SK-N-SH treated with all-trans-retinoic acid at 6 μM for 48 hours (cell line): ENCODE data around the gene UBE2L3.
"Not testable (repeated sequence)": the region's sequence is repeated elsewhere in the genome, so short reads cannot be mapped to it uniquely, and the experiment has no call there.

Experiments used
- ATAC-seq: fragments of 200-7000 bp; cut with Tn5 transposase; 3 replicates; pipeline ENCODE4 v1.9.1; 2020; ENCODE audit warnings: mild to moderate bottlenecking, moderate library complexity
- ARNTL ChIP-seq: fragments of 450-650 bp; formaldehyde crosslinking; IDR thresholded peaks from 2 replicates; pipeline ENCODE4 v1.5.0; 2020; ENCODE audit warnings: low read depth, mild to moderate bottlenecking, moderate library complexity, borderline replicate concordance
- BACH2 ChIP-seq: fragments of 250-450 bp; sonication (Bioruptor Pico); IDR thresholded peaks from 2 replicates; pipeline ENCODE4 v1.9.0; 2021; ENCODE audit warnings: mild to moderate bottlenecking, borderline replicate concordance
- CSDC2 ChIP-seq: fragments of 250-450 bp; sonication (Bioruptor Pico); IDR thresholded peaks from 2 replicates; pipeline ENCODE4 v1.5.0; 2020; ENCODE audit warnings: mild to moderate bottlenecking, moderate library complexity
- ESRRG ChIP-seq: fragments of 250-450 bp; sonication (Bioruptor Pico); IDR thresholded peaks from 2 replicates; pipeline ENCODE4 v1.6.1; 2021; ENCODE audit warnings: mild to moderate bottlenecking
- ISL1 ChIP-seq: fragments of 250-450 bp; sonication (Bioruptor Pico); IDR thresholded peaks from 2 replicates; pipeline ENCODE4 v2.1.2; 2022; ENCODE audit warnings: mild to moderate bottlenecking, moderate library complexity
- OSR1 ChIP-seq: fragments of 250-450 bp; sonication (Bioruptor Pico); IDR thresholded peaks from 2 replicates; pipeline ENCODE4 v1.8.0; 2022; ENCODE audit warnings: moderate library complexity, mild to moderate bottlenecking, inconsistent platforms
- PATZ1 ChIP-seq: fragments of 250-450 bp; sonication (Bioruptor Pico); IDR thresholded peaks from 2 replicates; pipeline ENCODE4 v1.8.0; 2020; ENCODE audit warnings: mild to moderate bottlenecking, moderate library complexity, borderline replicate concordance
- PPARA ChIP-seq: fragments of 250-450 bp; sonication (Bioruptor Pico); IDR thresholded peaks from 2 replicates; pipeline ENCODE4 v1.5.0; 2020; ENCODE audit warnings: mild to moderate bottlenecking, borderline replicate concordance
- RARB ChIP-seq: fragments of 250-450 bp; sonication (Bioruptor Pico); IDR thresholded peaks from 2 replicates; pipeline ENCODE4 v1.8.0; 2021; ENCODE audit warnings: mild to moderate bottlenecking, moderate library complexity
- SNAI2 ChIP-seq: fragments of 250-450 bp; sonication (Bioruptor Pico); IDR thresholded peaks from 2 replicates; pipeline ENCODE4 v1.5.0; 2020; ENCODE audit warnings: mild to moderate bottlenecking, moderate library complexity
- TCF4 ChIP-seq: fragments of 250-450 bp; sonication (Bioruptor Pico); IDR thresholded peaks from 2 replicates; pipeline ENCODE4 v1.8.0; 2021; ENCODE audit warnings: mild to moderate bottlenecking, moderate library complexity, borderline replicate concordance
- ZC3H10 ChIP-seq: fragments of 250-450 bp; sonication (Bioruptor Pico); IDR thresholded peaks from 2 replicates; pipeline ENCODE4 v1.5.1; 2021; ENCODE audit warnings: mild to moderate bottlenecking, moderate library complexity
- ZFP3 ChIP-seq: fragments of 250-450 bp; sonication (Bioruptor Pico); IDR thresholded peaks from 2 replicates; pipeline ENCODE4 v1.5.0; 2020; ENCODE audit warnings: mild to moderate bottlenecking, moderate library complexity
- ZFP30 ChIP-seq: fragments of 450-650 bp; formaldehyde crosslinking; IDR thresholded peaks from 2 replicates; pipeline ENCODE4 v1.5.0; 2022; ENCODE audit warnings: mild to moderate bottlenecking, moderate library complexity
- ZNF565 ChIP-seq: fragments of 450-650 bp; formaldehyde crosslinking; conservative IDR thresholded peaks from 2 replicates; pipeline ENCODE4 v1.5.0; 2020; ENCODE audit warnings: low read depth, mild to moderate bottlenecking, moderate library complexity
- ZNF70 ChIP-seq: fragments of 450-650 bp; formaldehyde crosslinking; IDR thresholded peaks from 2 replicates; pipeline ENCODE4 v1.5.0; 2020; ENCODE audit warnings: mild to moderate bottlenecking, moderate library complexity
- TF ChIP-seq, protein P1 (sequence below): fragments of 250-450 bp; sonication (Bioruptor Pico); IDR thresholded peaks from 2 replicates; pipeline ENCODE4 v1.5.1; 2021; ENCODE audit warnings: mild to moderate bottlenecking, moderate library complexity
- TF ChIP-seq, protein P2 (sequence below): fragments of 250-450 bp; sonication (Bioruptor Pico); IDR thresholded peaks from 2 replicates; pipeline ENCODE4 v1.5.0; 2020; ENCODE audit warnings: mild to moderate bottlenecking, moderate library complexity

UBE2L3 gene

GRCh38 chr22:21635771-21636510 lies 68.4 kb downstream of the UBE2L3 start:
- ATAC-seq = no peak
- TF ChIP-seq ESRRG (CRISPR knock-in tag) = no peak
- TF ChIP-seq ZNF565 = no peak
- TF ChIP-seq BACH2 (CRISPR knock-in tag) = no peak

- ATAC-seq = no peak
- TF ChIP-seq ISL1 (CRISPR knock-in tag) = no peak
- no peak for TF ChIP-seq TCF4 (CRISPR knock-in tag)
- no peak for TF ChIP-seq ZNF70 (CRISPR knock-in tag)
- TF ChIP-seq PATZ1 (CRISPR knock-in tag) = no peak
- no peak for TF ChIP-seq PPARA (CRISPR knock-in tag)
- TF ChIP-seq ARNTL (CRISPR knock-in tag) = no peak
- no peak for TF ChIP-seq SNAI2 (CRISPR knock-in tag)
- no peak for TF ChIP-seq CSDC2 (CRISPR knock-in tag)
These were observed 69.2 kb downstream of the UBE2L3 start for GRCh38 chr22:21636629-21637218.

DNA sequence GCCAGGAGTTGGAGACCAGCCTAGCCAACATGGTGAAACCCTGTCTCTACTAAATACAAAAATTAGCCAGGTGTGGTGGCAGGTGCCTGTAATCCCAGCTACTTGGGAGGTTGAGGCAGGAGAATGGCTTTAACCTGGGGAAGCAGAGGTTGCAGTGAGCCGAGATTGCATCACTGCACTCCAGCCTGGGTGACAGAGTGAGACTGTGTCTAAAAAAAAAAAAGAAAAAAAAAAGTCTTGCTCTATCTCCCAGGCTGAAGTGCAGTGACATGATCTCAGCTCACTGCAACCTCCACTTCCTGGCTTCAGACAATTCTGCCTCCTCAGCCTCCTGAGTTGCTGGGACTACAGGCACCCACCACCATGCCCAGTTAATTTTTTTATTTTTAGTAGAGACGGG lies 69.9 kb downstream of the UBE2L3 start:
- ATAC-seq = not testable (repeated sequence)

GRCh38 chr22:21639359-21639758 lies 71.8 kb downstream of the UBE2L3 start:
- ATAC-seq = no peak
- no peak for TF ChIP-seq PATZ1 (CRISPR knock-in tag)
- TF ChIP-seq ZFP30 = no peak

GRCh38 chr22:21640810-21641209 lies 73.3 kb downstream of the UBE2L3 start:
- no peak for TF ChIP-seq ZFP3 (CRISPR knock-in tag)
- no peak for TF ChIP-seq ISL1 (CRISPR knock-in tag)
- TF ChIP-seq, protein P1, sequence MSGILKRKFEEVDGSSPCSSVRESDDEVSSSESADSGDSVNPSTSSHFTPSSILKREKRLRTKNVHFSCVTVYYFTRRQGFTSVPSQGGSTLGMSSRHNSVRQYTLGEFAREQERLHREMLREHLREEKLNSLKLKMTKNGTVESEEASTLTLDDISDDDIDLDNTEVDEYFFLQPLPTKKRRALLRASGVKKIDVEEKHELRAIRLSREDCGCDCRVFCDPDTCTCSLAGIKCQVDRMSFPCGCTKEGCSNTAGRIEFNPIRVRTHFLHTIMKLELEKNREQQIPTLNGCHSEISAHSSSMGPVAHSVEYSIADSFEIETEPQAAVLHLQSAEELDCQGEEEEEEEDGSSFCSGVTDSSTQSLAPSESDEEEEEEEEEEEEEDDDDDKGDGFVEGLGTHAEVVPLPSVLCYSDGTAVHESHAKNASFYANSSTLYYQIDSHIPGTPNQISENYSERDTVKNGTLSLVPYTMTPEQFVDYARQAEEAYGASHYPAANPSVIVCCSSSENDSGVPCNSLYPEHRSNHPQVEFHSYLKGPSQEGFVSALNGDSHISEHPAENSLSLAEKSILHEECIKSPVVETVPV (CRISPR knock-in tag) = no peak
- TF ChIP-seq OSR1 = no peak
- no peak for TF ChIP-seq RARB (CRISPR knock-in tag)
- TF ChIP-seq, protein P2, sequence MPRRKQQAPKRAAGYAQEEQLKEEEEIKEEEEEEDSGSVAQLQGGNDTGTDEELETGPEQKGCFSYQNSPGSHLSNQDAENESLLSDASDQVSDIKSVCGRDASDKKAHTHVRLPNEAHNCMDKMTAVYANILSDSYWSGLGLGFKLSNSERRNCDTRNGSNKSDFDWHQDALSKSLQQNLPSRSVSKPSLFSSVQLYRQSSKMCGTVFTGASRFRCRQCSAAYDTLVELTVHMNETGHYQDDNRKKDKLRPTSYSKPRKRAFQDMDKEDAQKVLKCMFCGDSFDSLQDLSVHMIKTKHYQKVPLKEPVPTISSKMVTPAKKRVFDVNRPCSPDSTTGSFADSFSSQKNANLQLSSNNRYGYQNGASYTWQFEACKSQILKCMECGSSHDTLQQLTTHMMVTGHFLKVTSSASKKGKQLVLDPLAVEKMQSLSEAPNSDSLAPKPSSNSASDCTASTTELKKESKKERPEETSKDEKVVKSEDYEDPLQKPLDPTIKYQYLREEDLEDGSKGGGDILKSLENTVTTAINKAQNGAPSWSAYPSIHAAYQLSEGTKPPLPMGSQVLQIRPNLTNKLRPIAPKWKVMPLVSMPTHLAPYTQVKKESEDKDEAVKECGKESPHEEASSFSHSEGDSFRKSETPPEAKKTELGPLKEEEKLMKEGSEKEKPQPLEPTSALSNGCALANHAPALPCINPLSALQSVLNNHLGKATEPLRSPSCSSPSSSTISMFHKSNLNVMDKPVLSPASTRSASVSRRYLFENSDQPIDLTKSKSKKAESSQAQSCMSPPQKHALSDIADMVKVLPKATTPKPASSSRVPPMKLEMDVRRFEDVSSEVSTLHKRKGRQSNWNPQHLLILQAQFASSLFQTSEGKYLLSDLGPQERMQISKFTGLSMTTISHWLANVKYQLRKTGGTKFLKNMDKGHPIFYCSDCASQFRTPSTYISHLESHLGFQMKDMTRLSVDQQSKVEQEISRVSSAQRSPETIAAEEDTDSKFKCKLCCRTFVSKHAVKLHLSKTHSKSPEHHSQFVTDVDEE (CRISPR knock-in tag) = no peak
- no peak for TF ChIP-seq ARNTL (CRISPR knock-in tag)
- TF ChIP-seq ZC3H10 (CRISPR knock-in tag) = no peak
- TF ChIP-seq ESRRG (CRISPR knock-in tag) = no peak
- no peak for TF ChIP-seq PATZ1 (CRISPR knock-in tag)
- no peak for TF ChIP-seq ZFP30
- no peak for ATAC-seq
